Duodenal mucosa (tissue), 2 donors: ENCODE measurements around the gene KRT85.

Experiments
- H3K27ac ChIP-seq: one replicate; pipeline ENCODE4 v1.7.0; 2013; ENCODE audit warnings: low read depth, low read length
- H3K27me3 ChIP-seq, 2 donors: one replicate each; pipeline ENCODE4 v1.7.0; 2013; ENCODE audit warnings: low read length in 2 of 2, control low read depth in 1 of 2; ENCODE audit not compliant: insufficient read depth in 2 of 2, control insufficient read depth in 1 of 2
- H3K36me3 ChIP-seq, 2 donors: one replicate each; pipeline ENCODE4 v1.7.0; 2013; ENCODE audit warnings: low read length in 2 of 2, control low read depth in 1 of 2; ENCODE audit not compliant: insufficient read depth in 2 of 2, control insufficient read depth in 1 of 2
- H3K4me1 ChIP-seq, 2 donors: one replicate each; pipeline ENCODE4 v1.7.0; 2013; ENCODE audit warnings: low read length in 2 of 2, control low read depth in 1 of 2; ENCODE audit not compliant: insufficient read depth in 2 of 2, control insufficient read depth in 1 of 2
- H3K4me3 ChIP-seq, 2 donors: one replicate each; pipeline ENCODE4 v1.7.0; 2013; ENCODE audit warnings: low read length in 2 of 2, low read depth in 1 of 2
- H3K9ac ChIP-seq, 2 donors: one replicate each; pipeline ENCODE4 v1.7.0; 2013; ENCODE audit warnings: low read length in 2 of 2, low read depth in 1 of 2
- H3K9me3 ChIP-seq, 2 donors: one replicate each; pipeline ENCODE4 v1.7.0; 2013; ENCODE audit warnings: low read length in 2 of 2, control low read depth in 1 of 2; ENCODE audit not compliant: control insufficient read depth in 1 of 2

Gene KRT85

DNA sequence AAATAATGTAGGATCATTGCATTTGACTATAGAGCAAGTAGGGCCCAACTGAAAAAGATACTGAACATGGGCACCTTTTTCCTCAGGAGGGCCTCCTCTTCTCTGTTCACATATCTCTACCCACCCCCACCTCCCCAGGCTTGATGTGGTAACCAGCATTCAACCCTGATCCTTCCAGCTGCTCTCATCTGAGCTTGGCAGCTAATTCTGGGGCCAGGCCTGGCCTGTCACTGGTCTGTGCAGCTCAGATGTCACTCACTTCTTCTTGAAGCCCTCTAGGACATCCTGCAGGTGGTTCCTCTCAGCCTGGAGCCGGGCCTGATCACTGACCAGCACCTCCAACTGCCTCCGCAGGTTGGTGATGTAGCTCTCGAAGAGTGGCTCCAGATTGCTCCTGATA lies 16.1 kb upstream of the KRT85 start:
- Histone ChIP-seq H3K4me3 (no peak overlapping the region), H3K36me3 (no peaks in the 10 kb centered on the region), H3K4me1 (no peaks in the 10 kb centered on the region), H3K9ac (no peak overlapping the region), H3K27ac (no peak overlapping the region), H3K27me3 (peaks cover 0 to 10% of the 10 kb centered on the region in 2 donors), H3K9me3 (no peaks in the 10 kb centered on the region)

DNA sequence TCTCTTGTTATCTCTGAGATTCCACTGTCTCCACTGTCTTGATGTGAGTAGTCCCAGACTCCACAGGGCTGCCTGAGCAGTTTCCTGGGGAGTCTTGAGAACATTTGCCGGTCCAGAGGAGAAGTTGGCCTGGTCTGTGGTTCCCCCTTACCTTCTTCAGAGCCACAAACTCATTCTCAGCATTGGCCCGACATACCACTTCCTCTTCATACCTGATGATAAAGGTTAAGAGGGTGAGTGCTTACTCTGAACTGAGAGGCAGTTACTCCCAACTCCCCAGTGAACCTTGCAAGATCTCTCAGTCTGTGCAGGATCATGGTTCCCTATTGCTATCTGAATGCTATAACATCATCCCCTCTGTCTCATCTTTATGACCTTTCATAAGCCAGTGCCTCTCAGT lies 15.6 kb upstream of the KRT85 start:
- Histone ChIP-seq H3K9me3 (no peaks in the 10 kb centered on the region), H3K27ac (no peak overlapping the region), H3K36me3 (no peaks in the 10 kb centered on the region), H3K4me3 (no peak overlapping the region), H3K4me1 (no peaks in the 10 kb centered on the region), H3K9ac (no peak overlapping the region), H3K27me3 (peaks cover 0 to 6% of the 10 kb centered on the region in 2 donors)

DNA sequence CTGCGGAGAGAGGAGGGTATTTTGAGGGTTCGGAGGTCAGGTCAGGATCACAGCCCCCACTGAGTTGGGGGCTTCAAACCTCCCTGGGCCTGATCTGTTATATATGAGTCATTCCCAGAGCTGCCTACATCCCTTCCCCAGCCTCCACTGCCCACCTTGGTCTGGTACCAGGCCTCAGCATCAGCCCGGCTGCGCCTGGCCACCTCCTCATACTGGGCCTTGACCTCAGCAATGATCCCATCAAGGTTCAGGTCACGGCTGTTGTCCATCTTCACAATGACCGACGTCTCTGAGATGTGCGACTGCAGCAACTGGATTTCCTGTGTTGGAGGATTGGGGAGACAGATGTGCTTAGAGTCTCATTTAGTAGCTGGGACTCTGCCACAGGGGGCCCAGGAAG lies 13.9 kb upstream of the KRT85 start:
- H3K27me3 ChIP-seq, result peaks cover 0 to 6% of the 10 kb centered on the region in 2 donors
- H3K36me3 ChIP-seq, result no peaks in the 10 kb centered on the region
- no peak overlapping the region for H3K9ac ChIP-seq
- H3K27ac ChIP-seq, result no peak overlapping the region
- H3K9me3 ChIP-seq, result no peaks in the 10 kb centered on the region
- no peaks in the 10 kb centered on the region for H3K4me1 ChIP-seq
- H3K4me3 ChIP-seq, result no peak overlapping the region

DNA sequence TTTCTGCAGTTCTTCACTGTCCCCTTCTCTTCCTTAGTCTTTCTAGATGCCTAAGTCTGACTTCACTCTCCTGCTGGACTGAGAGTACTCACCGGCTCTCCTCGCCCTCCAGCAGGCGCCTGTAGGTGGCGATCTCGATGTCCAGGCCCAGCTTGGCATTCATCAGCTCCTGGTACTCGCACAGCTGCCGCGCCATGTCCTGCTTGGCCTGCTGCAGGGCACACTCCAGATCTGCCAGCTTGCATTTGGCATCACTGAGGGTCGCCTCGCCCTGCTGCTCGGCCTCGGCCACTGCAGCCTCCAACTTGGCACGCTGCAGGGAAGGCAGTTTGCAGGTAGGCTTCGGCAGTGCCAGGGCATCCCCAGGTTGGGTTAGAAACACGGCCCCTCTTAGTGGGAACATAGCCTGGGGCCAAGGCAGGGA lies 13.0 kb upstream of the KRT85 start:
- H3K9me3 ChIP-seq, result no peaks in the 10 kb centered on the region
- H3K27ac ChIP-seq, result no peak overlapping the region
- H3K4me3 ChIP-seq, result no peak overlapping the region
- no peaks in the 10 kb centered on the region for H3K36me3 ChIP-seq
- no peak overlapping the region for H3K9ac ChIP-seq
- H3K4me1 ChIP-seq, result no peaks in the 10 kb centered on the region
- H3K27me3 ChIP-seq, result peaks cover 0 to 6% of the 10 kb centered on the region in 2 donors

GRCh38 chr12:52379536-52379935 lies 12.3 kb upstream of the KRT85 start:
- Histone ChIP-seq H3K9ac (no peak overlapping the region), H3K27ac (no peak overlapping the region), H3K27me3 (peaks cover 0 to 6% of the 10 kb centered on the region in 2 donors), H3K4me1 (no peaks in the 10 kb centered on the region), H3K4me3 (no peak overlapping the region), H3K9me3 (no peaks in the 10 kb centered on the region), H3K36me3 (no peaks in the 10 kb centered on the region)

DNA sequence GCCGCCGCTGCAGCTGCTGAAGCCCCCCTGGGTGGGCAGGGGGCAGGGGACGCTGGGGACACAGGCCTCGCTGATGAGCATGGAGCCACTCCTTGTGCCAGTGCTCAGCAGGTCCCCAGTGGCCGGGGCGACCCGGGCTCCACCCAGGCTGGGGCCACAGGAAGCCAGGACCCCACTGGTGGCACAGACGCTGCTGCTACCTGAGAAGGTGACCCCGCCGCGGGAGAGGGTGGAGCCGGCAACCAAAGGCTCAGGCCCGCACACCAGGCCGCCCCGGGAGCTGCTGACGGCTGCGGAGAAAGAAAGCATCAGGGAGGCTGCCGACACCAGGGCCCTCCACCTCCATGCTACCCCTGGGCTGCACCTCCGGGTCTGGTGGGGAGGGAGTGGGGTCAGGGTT lies 10.8 kb upstream of the KRT85 start:
- Histone ChIP-seq H3K27ac (no peak overlapping the region), H3K36me3 (no peaks in the 10 kb centered on the region), H3K4me1 (no peaks in the 10 kb centered on the region), H3K9ac (no peak overlapping the region), H3K9me3 (no peaks in the 10 kb centered on the region), H3K4me3 (no peak overlapping the region), H3K27me3 (peaks cover 0 to 6% of the 10 kb centered on the region in 2 donors)

- Histone ChIP-seq H3K36me3 (no peaks in the 10 kb centered on the region), H3K27me3 (peaks cover 0 to 6% of the 10 kb centered on the region in 2 donors), H3K9ac (no peak overlapping the region), H3K27ac (no peak overlapping the region), H3K4me3 (no peak overlapping the region), H3K9me3 (no peaks in the 10 kb centered on the region), H3K4me1 (no peaks in the 10 kb centered on the region)
These were observed 10.0 kb upstream of the KRT85 start for GRCh38 chr12:52377266-52377665.

DNA sequence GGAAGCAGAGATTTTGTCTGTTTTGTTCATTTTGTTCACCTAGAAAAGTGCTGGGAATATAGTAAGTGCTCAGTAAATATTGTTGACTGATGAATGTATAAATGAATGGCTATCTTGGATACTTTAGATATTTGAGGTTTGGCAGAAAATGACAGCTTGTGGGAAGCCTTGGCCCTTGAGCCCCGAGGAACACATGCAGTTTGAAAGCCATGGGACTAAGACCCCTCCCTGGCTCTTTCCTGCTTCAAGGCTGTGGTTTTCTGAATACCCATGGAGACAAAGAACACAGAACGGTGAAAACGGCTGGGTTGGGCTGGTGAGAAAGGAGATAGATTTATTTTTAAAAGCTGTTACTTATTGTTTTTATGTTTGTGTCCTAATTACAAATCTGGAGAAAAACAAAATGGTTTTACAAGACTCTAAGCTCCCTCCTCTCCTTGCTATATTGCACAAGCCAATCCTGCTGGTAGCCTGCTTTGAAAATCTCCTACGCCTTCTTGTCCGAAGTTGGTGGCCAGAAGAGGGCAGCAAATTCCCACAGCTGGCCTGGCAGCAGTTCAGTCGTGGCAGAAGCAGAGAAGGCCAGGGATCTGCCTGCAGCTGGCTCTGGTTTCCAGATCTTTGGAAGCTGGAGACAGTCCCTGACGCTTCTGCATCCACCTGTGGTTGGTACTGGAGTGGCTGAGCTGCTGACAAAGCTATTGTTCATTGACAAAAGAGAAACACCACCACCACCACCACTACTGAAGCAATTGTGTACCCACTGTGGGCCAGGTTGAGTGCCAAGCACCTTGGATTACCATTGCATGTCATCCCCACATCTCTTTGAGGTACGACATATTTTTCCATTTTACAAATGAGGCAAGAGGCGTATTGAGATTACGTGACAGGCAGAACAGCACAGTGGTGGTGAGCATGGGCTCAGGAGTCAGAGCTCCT lies 5.2 kb upstream of the KRT85 start:
- H3K4me3 ChIP-seq, result no peak overlapping the region
- no peaks in the 10 kb centered on the region for H3K9me3 ChIP-seq
- H3K27me3 ChIP-seq, result no peaks in the 10 kb centered on the region
- H3K36me3 ChIP-seq, result no peaks in the 10 kb centered on the region
- peaks cover 0 to 6% of the 10 kb centered on the region in 2 donors for H3K4me1 ChIP-seq
- H3K27ac ChIP-seq, result no peak overlapping the region
- H3K9ac ChIP-seq, result no peak overlapping the region

GRCh38 chr12:52371716-52372115 lies 4.4 kb upstream of the KRT85 start:
- no peak overlapping the region for H3K4me3 ChIP-seq
- H3K4me1 ChIP-seq, result peaks cover 0 to 6% of the 10 kb centered on the region in 2 donors
- no peaks in the 10 kb centered on the region for H3K36me3 ChIP-seq
- H3K9me3 ChIP-seq, result no peaks in the 10 kb centered on the region
- no peak overlapping the region for H3K27ac ChIP-seq
- no peaks in the 10 kb centered on the region for H3K27me3 ChIP-seq
- H3K9ac ChIP-seq, result no peak overlapping the region

- no peaks in the 10 kb centered on the region for H3K9me3 ChIP-seq
- no peak overlapping the region for H3K9ac ChIP-seq
- H3K4me1 ChIP-seq, result peaks cover 0 to 6% of the 10 kb centered on the region in 2 donors
- no peaks in the 10 kb centered on the region for H3K36me3 ChIP-seq
- H3K27ac ChIP-seq, result no peak overlapping the region
- no peak overlapping the region for H3K4me3 ChIP-seq
- peaks cover 0 to 4% of the 10 kb centered on the region in 2 donors for H3K27me3 ChIP-seq
These were observed 3.8 kb upstream of the KRT85 start for GRCh38 chr12:52370926-52371608.
